Cardiac fibroblast (primary cell): ENCODE data around the gene FAM118A.
"Not testable (repeated sequence)": the region's sequence is repeated elsewhere in the genome, so short reads cannot be mapped to it uniquely, and the experiment has no call there.

ENCODE experiments used
- DNase-seq, 2 donors: peaks; one replicate each; pipeline versions ENCODE4 v3.0.0 to v3.0.0-alpha.2; 2010; ENCODE audit warnings: low read depth in 2 of 2
- H3K4me3 ChIP-seq, 2 donors: replicated peaks in 1 of 2; 1 replicate in 1 of 2; 2 replicates in 1 of 2; pipeline ENCODE4 v1.5.1; 2011; ENCODE audit warnings: low read depth in 2 of 2, low read length in 2 of 2, mild to moderate bottlenecking in 2 of 2, moderate library complexity in 1 of 2
- CTCF ChIP-seq: IDR thresholded peaks from one replicate; pipeline ENCODE4 v1.5.1; 2011; ENCODE audit warnings: low read depth, mild to moderate bottlenecking, low read length, inconsistent platforms

Gene FAM118A

DNA sequence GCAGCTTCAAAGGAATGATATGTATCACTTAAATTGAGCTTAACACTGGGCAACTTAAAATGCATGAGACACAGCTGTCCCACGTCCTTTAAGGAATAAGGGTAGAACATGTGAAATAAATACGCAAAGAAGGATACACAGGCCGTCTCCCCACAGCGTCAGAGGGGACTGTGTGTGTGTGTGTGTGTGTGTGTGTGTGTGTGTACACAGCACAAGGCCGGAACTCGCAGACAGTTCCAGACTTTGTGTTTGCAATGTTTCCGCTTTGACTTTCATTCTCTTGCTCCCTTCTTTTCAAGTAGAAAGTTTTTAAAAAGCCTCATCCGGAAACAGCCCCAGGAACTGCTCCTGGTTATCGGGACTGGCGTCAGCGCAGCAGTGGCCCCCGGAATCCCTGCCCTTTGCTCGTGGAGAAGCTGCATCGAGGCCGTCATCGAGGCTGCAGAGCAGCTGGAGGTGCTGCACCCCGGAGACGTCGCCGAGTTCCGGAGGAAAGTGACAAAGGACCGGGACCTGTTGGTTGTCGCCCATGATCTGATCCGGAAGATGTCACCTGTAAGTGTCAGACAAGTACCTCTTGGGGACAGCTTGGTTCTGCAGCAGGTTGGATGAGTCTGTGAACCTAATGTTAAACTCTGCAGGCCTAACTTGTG lies 13.3 kb downstream of the FAM118A start:
- H3K4me3 ChIP-seq, result no peak overlapping the region
- no peak for TF ChIP-seq CTCF
- DNase-seq, result no peak

- TF ChIP-seq CTCF, result no peak
- no peak for DNase-seq
- no peak overlapping the region for H3K4me3 ChIP-seq
These were observed 14.0 kb downstream of the FAM118A start for GRCh38 chr22:45323695-45324094.

DNA sequence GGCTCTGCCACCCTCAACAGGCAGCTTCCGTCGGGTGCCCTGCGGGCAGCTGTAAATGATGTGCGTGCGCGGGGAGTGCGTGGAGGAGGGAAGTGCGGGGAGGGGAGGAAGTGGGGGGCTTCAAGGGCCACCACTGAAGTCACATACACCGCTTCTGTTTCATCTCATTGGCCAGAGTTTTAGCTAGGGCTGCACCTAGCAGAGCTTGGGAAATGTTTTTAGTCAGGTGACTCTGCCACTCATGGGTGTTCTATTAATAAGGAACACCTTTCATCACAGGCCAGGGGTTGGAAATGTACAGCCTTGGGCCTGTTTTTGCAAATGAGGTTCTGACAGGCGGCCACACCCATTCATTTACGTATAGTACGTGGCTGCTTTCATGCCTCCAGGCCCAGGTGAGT lies 14.6 kb downstream of the FAM118A start:
- TF ChIP-seq CTCF, result no peak
- no peak for DNase-seq
- no peak overlapping the region for H3K4me3 ChIP-seq

- H3K4me3 ChIP-seq, DNase-seq: not testable (repeated sequence)
These were observed 18.5 kb downstream of the FAM118A start for GRCh38 chr22:45328261-45328660.

DNA sequence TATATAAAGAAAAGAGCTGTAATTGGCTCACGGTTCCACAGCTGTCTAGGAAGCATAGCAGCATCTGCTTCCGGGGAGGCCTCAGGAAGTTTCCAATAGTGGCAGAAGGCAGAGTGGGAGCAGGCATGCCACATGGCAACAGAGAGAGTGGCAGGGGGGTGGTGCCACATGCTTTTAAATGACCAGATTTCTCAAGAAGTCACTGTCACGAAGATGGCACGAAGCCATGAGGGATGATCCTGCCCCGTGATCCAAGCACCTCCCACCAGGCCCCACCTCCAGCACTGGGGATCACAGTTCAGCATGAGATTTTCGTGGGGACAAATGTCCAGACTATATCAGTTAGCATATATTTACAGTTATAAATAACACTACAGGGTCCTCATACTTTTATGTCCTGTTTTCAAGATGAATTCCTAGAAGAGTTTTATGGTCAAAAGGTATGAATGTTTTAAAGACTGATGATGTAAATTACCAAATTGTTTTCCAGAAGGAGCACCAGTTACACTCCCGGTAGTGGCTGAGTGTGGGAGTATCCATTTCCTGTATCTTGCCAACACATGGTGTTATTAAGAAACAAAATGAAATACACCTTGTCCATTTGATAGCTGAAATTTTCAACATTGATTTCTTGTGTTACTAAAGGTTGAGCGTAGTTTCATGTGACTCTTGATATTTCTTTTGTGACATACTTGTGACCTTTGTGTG lies 19.2 kb downstream of the FAM118A start:
- TF ChIP-seq CTCF, result no peak
- DNase-seq, result no peak
- H3K4me3 ChIP-seq, result no peak overlapping the region

DNA sequence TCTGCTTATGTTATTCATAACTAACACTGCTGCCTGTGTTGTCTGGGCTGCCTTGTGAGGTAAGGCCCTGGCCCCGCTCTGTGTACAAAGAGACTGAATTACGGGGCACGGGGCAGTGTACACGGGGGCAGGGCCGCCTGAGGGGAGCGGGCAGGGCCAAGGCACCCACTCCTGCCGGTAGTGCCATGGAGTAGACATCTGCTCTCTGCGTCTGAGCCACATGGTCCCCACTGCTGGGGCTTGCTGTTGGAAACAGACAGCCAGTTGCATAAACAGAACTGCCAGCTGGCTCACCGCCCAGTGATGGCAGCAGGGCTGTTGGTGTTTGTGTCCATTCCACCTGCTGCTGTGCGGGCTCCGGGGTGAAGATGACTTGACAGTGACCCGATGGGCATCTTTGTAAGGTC lies 19.8 kb downstream of the FAM118A start:
- no peak for DNase-seq
- no peak for TF ChIP-seq CTCF
- no peak overlapping the region for H3K4me3 ChIP-seq

GRCh38 chr22:45330548-45330947 lies 20.8 kb downstream of the FAM118A start:
- H3K4me3 ChIP-seq, result no peak overlapping the region
- DNase-seq, result no peak
- no peak for TF ChIP-seq CTCF
